ENCODE results near the gene A3GALT2.

Gene A3GALT2

GRCh38 chr1:33302325-33302724 is 18.6 kb downstream of the A3GALT2 start:
- H3K4me1 ChIP-seq (ENCODE audit: control insufficient read depth, low read length), result peaks cover 5% of the 10 kb centered on the region; the same call in 1 of the 2 replicates
- no peaks in the 10 kb centered on the region for H3K79me2 ChIP-seq (ENCODE audit: control insufficient read depth, low read length)
- H3K9me3 ChIP-seq (ENCODE audit: control insufficient read depth, insufficient read depth, low read length), result no peaks in the 10 kb centered on the region
- H3K36me3 ChIP-seq (ENCODE audit: control insufficient read depth, low read length), result peaks cover 4% of the 10 kb centered on the region; the same call in 1 of the 2 replicates
- H3K4me2 ChIP-seq (ENCODE audit: low read length), result no peak overlapping the region
- H3F3A ChIP-seq (ENCODE audit: control insufficient read depth, insufficient read depth), result no peaks in the 10 kb centered on the region
- no peaks in the 10 kb centered on the region for H3K27me3 ChIP-seq (ENCODE audit: control insufficient read depth, low read length)
- H3K4me3 ChIP-seq (ENCODE audit: low read length), result no peak overlapping the region
- no peak overlapping the region for H3K27ac ChIP-seq (ENCODE audit: low read depth, low read length)
- H4K20me1 ChIP-seq (ENCODE audit: control insufficient read depth, insufficient read depth, low read depth, low read length), result no peaks in the 10 kb centered on the region
- no peaks in the 10 kb centered on the region for H3K9me2 ChIP-seq (replicated peaks; ENCODE audit: control insufficient read depth, low read length)
- TF ChIP-seq CTCF (IDR thresholded peaks at IDR 0.05; ENCODE audit: low read depth, low read length, poor library complexity, severe bottlenecking) (no peak), EZH2phosphoT487 (IDR thresholded peaks at IDR 0.05; ENCODE audit: borderline replicate concordance, low read length) (no peak)

GRCh38 chr1:33301273-33301984 is 19.5 kb downstream of the A3GALT2 start:
- no peak overlapping the region for H3K4me3 ChIP-seq (ENCODE audit: low read length)
- H3K27ac ChIP-seq (ENCODE audit: low read depth, low read length), result no peak overlapping the region
- no peaks in the 10 kb centered on the region for H3F3A ChIP-seq (ENCODE audit: control insufficient read depth, insufficient read depth)
- H3K27me3 ChIP-seq (ENCODE audit: control insufficient read depth, low read length), result no peaks in the 10 kb centered on the region
- H3K79me2 ChIP-seq (ENCODE audit: control insufficient read depth, low read length), result no peaks in the 10 kb centered on the region
- no peaks in the 10 kb centered on the region for H3K9me3 ChIP-seq (ENCODE audit: control insufficient read depth, insufficient read depth, low read length)
- no peak overlapping the region for H3K4me2 ChIP-seq (ENCODE audit: low read length)
- TF ChIP-seq EZH2phosphoT487 (IDR thresholded peaks at IDR 0.05; ENCODE audit: borderline replicate concordance, low read length), result no peak
- no peak for TF ChIP-seq CTCF (IDR thresholded peaks at IDR 0.05; ENCODE audit: low read depth, low read length, poor library complexity, severe bottlenecking)
- peaks cover 4% of the 10 kb centered on the region; the same call in 1 of the 2 replicates for H3K36me3 ChIP-seq (ENCODE audit: control insufficient read depth, low read length)
- peaks cover 4% of the 10 kb centered on the region; the same call in 1 of the 2 replicates for H3K4me1 ChIP-seq (ENCODE audit: control insufficient read depth, low read length)
- H4K20me1 ChIP-seq (ENCODE audit: control insufficient read depth, insufficient read depth, low read depth, low read length), result no peaks in the 10 kb centered on the region
- H3K9me2 ChIP-seq (replicated peaks; ENCODE audit: control insufficient read depth, low read length), result no peaks in the 10 kb centered on the region

- Histone ChIP-seq H3K9me3 (ENCODE audit: control insufficient read depth, insufficient read depth, low read length) (no peaks in the 10 kb centered on the region), H3K27ac (ENCODE audit: low read depth, low read length) (no peak overlapping the region), H3K79me2 (ENCODE audit: control insufficient read depth, low read length) (no peaks in the 10 kb centered on the region), H3K4me3 (ENCODE audit: low read length) (no peak overlapping the region), H3K9me2 (replicated peaks; ENCODE audit: control insufficient read depth, low read length) (no peaks in the 10 kb centered on the region), H3K36me3 (ENCODE audit: control insufficient read depth, low read length) (peaks cover 8% of the 10 kb centered on the region), H3K4me2 (ENCODE audit: low read length) (no peak overlapping the region), H3F3A (ENCODE audit: control insufficient read depth, insufficient read depth) (no peaks in the 10 kb centered on the region), H3K4me1 (ENCODE audit: control insufficient read depth, low read length) (no peaks in the 10 kb centered on the region; the same call in 1 of the 2 replicates), H3K27me3 (ENCODE audit: control insufficient read depth, low read length) (no peaks in the 10 kb centered on the region), H4K20me1 (ENCODE audit: control insufficient read depth, insufficient read depth, low read depth, low read length) (no peaks in the 10 kb centered on the region)
- no peak for TF ChIP-seq EZH2phosphoT487 (IDR thresholded peaks at IDR 0.05; ENCODE audit: borderline replicate concordance, low read length)
- TF ChIP-seq CTCF (IDR thresholded peaks at IDR 0.05; ENCODE audit: low read depth, low read length, poor library complexity, severe bottlenecking), result no peak
These were observed 20.2 kb downstream of the A3GALT2 start for GRCh38 chr1:33300673-33301072.
